Uterine smooth muscle cell (primary cell): ENCODE results near the gene POMP. TPM values are rescaled to one million over a fixed set of nuclear protein-coding genes. Genes with fewer than 3 reads are reported as not detected.

Experiments used
- total RNA-seq: library from RNA; depleted of rRNA; stranded (reverse); fragments of >200 nt; gene quantifications from 2 replicates; pipeline ENCODE4 v1.2.3, GENCODE V29; 2014

The POMP gene, protein sequence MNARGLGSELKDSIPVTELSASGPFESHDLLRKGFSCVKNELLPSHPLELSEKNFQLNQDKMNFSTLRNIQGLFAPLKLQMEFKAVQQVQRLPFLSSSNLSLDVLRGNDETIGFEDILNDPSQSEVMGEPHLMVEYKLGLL
- total RNA-seq, result 90.0 and 137 TPM in 2 replicates

DNA sequence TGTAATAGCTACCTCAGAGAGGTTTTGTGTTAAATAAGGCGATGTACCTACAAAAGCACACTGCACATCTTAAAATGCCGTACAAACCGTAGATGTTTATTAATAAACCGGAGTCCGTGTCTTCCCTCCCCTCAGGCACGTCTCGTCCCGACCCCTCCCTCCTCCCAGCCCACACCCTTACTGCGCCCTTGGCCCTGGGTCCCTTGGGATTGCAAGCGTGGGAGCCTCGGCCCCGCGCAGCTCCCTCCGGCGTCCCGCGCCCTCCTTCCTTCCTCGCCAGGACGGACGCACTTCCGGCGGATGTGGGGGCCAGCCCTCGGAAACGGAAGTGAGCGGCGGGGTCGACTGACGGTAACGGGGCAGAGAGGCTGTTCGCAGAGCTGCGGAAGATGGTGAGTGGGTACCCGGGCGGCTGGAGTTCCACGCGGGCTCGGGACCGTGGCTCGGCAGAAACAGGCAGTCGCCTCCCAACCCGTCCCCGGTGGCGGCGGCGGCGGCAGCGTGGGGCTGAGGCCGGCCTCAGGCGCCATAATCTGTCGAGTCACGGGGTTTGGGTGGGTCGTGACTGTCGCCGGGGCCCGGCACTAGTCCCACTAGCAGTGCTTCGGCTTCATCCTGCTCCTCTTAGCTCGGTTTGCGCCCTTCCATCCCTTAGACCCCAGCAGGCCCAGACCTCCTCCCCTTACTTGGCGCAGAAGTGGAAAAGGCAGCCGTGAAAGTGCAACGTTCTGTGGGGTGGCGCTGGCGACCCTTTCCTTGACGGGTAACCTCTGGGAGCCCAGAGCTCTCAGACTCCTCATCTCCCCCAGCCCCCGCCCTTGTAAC lies at the start of gene POMP:
POMP (plus strand) TSS at position 335 of the 825 bp plus-strand sequence; CDS start at position 390, 55 bp downstream.

DNA sequence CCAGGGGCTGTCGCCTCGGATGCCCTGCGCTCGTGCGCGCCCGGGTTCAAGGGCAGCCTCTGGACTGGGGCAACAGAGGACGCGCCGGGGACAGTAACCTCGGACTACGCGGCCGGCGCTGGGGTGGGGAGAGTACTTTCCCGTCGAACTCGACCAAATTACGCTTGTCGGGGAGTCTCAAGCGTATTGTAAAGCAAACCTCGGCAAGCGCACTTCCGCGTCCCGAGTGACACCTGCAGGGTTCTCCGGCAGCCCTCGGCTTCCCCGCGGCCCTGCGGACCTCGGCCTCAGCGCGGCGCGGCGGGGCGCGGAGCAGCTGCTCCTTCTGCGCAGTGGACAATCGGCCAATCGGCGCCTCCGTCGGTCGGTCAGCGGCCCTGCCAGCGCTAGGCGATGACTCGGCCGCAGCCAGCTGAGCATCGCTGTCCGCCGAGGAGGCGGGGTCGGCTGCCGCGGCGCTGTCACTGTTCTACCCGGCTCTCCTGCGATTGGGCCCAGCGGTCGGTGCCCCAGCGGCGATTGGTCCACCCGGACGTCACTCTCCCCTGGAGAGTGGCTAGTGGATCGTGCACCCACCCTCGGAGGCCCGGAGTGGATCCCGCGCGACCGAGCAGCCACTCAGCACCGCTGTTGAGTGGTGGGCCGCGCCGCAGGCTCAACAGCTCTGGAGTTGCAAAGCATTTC lies 59.8 kb downstream of the POMP start, which contains the start of gene SLC46A3:
SLC46A3 (minus strand) TSS at position 428 of the 684 bp plus-strand sequence. CDS start 972 bp downstream, outside the sequence.

Other genes with a start within 250 kb of the POMP start
- gene FLT1, start 164.0 kb upstream of the POMP start, total RNA-seq, result 3.1 and 6.2 TPM in 2 replicates
- gene SLC46A3, start 59.8 kb downstream of the POMP start, total RNA-seq, result 1.5 and 5.0 TPM in 2 replicates
- gene MTUS2, start 161.2 kb downstream of the POMP start, total RNA-seq, result 0.11 and 0.12 TPM in 2 replicates